NK-92 treated with Interleukin-12 subunit alpha and Interleukin-12 subunit beta, amount 100 ng/mL, for 24 hours (cell line): Measurements from ENCODE around the gene FAM174A.

Experiments
- DNase-seq: peaks from one replicate; lab custom pipeline; 2025; lab: John Stamatoyannopoulos, UW

The FAM174A gene

DNA sequence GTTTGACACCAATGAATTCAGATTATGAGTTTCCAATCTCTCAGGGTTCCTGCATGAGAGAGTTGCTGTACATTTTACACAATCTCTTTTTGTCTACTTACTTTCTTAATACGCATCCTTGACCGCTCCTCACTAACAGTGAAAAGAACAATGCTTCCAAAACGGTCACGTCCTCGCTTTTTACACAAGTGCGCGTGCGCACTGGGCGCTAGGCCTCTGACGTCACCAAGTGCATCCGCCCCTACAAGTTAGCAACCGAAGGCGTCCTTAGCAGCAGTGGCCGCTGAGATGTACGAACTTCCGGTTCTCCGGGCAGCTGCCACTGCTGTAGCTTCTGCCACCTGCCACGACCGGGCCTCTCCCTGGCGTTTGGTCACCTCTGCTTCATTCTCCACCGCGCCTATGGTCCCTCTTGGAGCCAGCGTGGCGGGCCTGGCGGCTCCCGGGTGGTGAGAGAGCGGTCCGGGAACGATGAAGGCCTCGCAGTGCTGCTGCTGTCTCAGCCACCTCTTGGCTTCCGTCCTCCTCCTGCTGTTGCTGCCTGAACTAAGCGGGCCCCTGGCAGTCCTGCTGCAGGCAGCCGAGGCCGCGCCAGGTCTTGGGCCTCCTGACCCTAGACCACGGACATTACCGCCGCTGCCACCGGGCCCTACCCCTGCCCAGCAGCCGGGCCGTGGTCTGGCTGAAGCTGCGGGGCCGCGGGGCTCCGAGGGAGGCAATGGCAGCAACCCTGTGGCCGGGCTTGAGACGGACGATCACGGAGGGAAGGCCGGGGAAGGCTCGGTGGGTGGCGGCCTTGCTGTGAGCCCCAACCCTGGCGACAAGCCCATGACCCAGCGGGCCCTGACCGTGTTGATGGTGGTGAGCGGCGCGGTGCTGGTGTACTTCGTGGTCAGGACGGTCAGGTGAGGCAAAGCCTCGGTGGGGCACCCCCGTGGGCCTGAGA is at the start of gene FAM174A:
FAM174A (plus strand) TSS at position 315 of the 946 bp plus-strand sequence; CDS start at position 472, 157 bp downstream.
- peak; percentile 87 for DNase-seq

DNA sequence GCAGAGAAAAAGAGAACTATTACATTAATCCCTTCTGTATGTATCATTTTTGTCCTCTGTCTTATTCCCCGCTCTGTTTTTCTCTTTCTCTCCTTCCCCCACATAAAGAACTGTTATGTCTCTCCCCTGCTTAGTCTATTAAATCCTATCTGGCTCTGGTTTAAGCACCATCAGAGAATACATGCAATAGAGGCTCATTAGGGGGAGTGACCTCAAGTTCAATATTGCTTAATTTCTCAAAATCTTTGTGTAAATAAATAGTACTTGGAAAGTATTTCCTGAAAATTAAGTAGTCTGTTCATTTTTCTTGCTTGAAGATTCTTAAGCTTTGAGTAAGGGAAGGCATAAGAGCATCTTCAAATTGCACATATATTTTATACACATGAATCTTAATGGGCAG is 41.2 kb upstream of the FAM174A start:
- DNase-seq: no peak

DNA sequence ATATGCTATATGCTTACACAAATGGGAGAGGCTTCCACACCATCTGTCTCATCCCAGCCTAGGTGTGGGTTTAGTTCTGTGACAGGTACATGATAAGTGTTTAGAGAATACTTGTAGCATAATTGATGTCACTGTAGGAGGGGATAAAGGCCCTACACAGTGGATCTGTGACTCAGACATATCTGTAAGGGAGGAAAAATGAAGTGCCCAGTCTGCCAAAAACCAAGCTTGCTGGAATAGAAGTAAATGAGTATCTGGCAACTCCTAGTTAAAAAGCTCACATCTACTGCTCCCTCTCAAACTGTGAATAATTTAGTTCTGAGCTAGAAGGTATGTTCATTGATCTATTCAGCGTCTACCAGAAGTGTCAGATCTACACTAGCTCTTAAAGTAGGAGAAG is 38.9 kb upstream of the FAM174A start:
- DNase-seq: no peak

DNA sequence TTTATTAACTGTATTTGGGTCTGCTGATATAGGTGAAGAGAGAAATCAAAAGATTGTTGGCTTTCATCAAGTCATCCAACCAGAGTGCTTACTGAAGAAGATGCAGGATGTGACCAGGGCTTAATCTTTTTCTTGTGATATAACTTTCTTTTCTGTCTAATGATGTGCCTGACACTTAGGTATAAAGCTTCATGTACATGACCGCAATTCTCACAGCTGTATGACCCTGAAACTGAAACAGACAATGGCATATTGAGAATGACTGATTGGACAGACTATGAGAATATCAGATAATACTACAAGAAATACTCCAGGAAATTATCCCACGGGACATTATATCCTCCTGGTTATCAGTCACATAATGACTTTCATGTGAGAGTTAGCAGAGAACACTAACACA is 32.5 kb upstream of the FAM174A start:
- DNase-seq: no peak

DNA sequence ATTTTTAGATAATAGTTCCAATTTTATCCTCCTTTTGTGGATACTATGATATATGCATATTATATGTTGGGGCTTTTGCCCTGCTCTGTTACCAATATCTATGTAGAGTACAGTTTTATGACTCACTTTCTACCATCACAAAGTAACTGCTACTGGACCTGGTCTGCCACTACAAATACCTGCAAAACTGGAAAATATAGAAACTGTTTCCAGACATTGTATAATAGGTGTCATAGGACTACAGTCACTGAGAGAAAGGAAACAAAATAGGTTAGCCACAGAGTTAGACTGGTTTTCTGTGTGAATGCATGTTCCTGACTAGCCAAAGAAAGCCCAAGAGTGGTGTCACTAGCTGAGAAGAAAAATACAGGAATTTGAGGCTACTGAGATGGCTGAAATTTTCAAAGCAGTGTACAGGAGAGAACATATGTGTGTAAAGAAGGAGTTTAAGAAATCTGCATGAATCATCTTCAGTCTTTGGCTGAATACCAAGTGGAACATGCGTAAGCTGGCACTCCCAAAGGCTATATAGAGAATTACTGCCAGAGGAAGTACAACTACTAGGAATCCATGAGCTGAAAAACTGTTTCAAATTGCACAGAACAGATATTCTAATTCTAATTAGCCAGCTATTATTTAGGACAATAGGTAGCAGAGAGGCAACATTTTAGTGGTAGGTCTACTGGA is 29.0 kb upstream of the FAM174A start:
- no peak for DNase-seq

DNA sequence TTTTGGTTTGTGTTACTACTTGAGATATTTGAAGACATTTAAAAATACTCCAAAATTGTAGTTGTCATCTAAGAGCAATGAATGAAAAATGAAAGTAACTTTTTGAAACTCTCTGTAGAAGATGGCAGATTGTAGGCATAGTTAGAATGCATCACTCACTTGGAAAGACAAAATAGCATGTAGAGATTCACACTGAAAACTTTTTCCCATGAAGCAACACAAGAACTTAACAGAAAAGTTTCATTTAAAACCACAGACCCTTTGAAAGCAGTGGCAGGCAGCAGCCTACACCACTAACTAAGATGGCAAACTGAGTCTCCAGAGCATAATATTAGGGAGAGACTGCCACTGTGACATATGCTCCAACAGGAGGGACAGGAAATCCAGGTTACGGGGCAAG is 18.9 kb upstream of the FAM174A start:
- no peak for DNase-seq

DNA sequence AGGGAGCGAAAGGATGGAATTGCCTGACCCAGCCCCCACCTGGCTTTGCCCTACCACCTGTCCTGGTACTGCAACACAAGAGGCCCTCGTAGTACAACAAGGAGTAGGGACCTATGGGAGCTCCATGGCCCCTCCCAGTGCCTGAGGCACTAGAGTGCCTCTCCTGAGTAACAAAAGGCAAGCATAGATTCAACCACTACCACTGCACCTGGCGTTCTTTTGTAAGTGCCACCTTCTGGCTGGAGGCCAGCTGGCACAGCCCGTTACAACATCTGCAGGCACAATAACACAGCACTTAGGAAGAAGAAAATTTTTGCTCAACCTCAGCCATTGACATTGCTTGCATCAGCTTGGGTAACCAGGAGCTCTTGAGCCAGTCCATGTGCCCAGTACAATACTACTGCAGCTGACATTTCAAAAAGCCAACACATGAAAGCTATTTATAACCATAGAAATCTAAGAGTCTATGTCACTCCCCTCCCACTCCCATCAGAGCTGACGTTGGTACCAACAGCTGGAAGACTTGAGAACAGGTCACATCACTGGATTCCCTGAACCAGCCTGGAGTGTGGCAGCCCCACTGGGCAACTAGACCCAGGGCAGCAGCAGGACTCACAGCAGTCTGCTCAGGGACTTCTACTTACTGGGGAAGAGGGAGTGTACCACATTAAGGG is 17.7 kb upstream of the FAM174A start:
- no peak for DNase-seq

DNA sequence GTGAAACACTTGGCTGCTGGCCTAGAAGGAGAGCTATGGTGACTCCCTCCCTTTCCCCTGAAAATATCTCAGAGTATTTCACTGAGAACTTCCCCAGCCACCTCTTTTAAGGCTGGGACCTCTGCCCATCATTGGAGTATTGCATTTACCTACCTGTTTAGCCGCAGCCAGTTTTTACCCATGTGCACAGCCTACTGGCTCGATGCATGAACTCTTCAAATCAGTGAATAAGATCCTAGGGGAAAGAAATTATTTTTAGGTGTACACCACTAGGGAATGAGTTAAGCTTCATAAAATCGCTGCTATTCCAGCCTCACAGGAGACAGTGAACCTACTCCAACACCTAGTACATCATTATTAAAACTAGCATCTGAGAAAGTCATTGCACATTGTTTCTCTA is 16.8 kb upstream of the FAM174A start:
- no peak for DNase-seq

DNA sequence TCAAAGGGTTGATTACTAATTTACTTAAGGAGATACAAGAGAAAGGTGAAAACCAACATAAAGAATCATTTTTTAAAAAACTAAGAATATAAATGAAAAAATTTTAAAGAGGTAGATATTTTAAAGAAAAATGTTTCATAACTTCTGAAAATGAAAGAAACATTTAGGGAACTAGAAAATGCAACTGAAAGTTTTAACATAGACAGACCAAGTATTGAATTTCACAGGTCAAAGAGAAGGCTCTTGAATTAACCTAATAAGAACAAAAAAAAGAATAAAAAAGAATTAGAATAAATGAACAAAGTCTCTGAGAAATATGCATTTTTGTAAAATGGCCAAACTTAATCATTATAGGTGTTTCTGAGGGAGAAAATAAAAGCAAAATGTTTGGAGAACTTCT is 16.1 kb upstream of the FAM174A start:
- no peak for DNase-seq

DNA sequence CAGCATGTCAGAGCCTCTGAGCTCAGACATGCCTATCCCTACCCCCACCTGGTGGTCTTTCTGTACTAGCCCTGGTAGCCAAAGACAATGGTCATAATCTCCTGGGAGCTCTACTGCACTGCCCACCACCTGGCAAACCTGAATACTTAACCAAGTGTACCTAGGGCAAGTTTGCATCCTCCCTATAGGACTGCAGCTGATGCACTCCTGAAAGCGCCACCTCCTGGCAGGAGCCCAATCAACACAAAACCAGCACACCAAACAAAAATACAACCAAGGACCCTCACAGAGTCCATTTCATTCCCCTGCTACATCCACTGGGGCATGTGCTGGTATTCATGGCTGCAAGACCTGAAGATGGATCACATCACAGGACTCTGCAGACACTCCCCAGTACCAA is 14.8 kb upstream of the FAM174A start:
- DNase-seq: no peak

DNA sequence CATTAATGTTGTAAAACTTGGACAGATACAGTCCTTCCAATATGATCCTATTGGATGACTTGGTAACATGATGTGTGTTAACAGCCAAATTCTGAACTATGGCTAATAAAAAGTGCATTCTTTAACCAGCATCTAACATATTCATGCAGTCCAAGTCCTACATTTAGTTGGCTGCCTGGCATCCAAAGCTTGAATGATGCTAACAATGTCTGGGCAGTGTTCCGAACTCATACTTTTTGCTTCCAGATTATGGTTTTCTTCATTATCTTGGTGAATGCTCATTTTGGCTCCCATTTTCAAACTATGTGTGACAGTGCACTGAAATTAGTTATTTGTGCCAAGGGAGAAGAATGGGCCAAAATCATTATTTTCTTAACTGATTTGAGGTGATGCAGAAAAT is 2.8 kb downstream of the FAM174A start:
- no peak for DNase-seq

DNA sequence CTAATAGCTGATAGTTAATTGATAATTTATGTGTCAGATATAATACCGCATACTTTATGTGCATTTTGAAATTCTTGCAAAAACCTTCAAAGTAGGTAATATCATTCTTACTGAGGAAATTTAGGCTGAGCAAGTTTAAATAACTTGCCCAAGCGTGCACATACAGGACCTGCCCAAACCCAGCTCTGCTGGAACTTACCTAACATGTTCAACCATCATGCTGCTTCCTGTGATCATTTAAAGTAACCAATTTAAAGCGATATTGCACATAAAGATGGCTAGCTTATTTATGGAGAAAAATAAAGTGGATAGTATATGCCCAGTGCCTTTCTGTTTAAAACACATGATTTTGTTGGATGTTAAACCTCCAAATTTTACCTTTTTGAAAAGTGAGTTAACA is 4.3 kb downstream of the FAM174A start:
- DNase-seq: no peak

DNA sequence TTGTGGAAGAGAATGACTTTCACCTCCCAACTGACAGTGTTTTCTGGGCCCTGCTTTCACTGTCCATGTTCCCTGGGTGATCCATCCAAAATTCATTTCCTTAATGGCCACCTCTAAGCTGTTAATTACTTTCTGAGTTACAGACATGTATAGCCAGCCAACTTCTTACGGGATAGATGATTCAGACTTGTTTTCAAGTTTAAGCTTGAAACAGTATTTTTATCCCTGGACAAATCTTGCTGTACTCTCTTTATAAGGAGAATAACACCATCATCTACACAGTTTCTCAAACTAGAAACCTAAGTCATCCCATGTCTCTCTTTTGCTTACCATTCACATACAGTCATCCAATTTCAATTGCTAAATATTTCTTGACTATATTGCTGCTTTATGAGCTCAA is 6.9 kb downstream of the FAM174A start:
- no peak for DNase-seq

DNA sequence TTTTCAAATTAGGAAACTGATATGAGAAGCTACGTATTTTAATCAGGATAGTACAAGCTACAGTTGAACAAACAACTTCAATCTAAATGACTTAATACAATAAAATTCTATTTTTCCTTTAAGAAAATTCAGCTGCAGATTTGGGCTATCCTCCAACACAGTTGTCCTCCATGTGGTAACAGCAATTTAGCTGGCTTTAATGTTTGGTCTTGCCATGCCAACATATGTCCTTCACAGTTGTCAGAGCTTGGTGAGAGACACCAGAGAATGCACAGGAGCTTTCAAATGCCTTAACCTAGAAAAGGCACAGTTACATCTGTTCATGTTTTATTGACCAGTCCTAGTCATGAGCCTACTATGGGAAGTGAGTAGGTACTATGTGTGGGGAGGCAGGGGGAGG is 10.8 kb downstream of the FAM174A start:
- DNase-seq: no peak

DNA sequence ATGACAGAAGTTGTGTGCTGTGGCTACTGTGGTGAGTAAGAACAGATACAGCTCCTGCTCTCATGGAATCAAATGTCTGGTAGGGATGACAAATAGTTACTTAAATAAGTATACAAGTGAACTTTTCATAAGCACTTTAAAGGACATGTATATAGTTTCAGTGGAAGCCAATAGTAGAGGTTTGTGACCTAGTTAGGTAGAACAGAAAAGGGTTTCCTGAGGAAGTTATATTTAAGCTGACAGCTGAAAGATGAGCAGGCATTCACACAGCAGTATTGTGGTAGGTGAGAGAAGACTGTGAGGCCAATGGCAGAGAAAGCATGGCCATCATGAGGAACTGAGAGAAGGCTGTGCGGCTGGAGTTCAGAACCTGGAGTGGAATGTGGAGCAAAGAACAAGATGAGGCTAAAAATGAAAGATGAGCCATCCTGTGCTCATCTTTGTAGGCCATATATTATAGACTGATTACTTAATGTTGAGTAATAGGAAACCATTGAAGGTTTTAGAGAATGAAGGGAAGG is 15.4 kb downstream of the FAM174A start:
- DNase-seq: no peak

DNA sequence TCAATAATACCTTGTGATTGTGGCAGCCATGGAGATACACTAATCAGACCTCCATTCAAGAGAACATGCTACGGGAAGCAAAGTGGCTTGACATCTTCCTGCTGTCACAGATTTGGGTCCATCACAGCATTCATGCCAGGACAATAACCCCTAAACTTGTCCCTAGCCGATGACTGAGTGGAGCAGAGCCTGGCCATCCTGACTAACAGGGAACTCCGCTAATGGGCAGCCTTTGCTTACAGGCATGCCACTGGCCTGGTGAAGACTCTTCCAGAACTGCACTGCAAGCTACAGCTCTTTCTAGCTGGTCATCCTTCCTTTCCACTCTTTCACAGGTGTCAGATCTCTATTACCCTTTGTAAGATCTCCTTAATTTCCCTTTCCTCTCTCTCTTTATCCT is 16.0 kb downstream of the FAM174A start:
- DNase-seq: no peak

DNA sequence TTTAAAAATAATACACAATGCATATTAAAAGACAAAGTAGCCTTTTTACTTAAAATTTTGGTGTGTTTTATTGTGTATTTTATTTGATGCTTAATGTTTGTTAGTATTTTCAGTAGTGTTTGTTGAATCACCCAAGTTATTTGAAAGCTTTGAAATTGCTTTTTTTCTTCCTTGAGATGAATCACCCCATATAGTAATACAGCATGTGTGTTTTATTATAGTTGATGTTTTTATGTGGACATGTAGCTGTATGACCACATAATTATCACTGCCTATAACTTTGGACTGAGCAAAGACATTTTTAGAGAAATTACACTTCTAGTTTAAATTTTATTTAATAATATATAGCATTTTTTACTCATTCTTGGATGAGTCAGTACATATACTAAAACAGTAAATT is 18.0 kb downstream of the FAM174A start:
- no peak for DNase-seq

DNA sequence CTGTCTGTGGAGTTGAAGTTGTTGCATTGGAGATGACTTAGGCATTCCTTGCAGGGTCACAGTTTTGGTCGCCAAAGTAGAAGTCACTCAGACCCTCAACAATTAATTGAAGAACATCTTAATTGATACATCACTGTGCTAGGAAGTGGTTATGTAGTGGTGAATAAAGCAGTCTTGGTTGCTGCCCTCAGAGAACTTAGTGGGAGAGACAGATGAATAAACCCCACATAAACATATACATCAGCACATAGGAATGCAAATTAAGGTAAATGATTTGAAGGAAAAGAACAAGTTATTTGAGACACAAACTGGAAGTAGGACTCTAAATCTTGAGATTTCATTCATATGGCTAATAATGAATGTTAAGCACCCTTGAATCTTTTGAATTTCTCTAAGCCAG is 25.7 kb downstream of the FAM174A start:
- DNase-seq: no peak

DNA sequence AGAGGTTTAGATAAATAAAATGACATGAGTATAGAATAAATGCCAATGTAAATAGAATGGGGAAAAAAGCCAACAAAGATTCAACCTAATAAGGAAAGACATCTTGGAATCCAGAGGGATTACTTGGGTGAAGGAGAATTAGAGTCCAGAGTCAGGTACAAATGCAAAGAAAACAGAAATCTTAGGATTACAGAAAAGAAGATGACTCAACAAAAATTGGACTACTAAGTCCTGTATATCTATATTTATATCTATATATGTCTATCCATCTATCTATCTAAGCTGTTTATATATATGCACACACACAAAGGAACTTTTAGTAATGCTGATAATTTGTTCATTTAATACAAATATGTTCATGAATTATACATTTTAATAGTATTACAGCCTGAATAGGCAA is 27.6 kb downstream of the FAM174A start:
- DNase-seq: no peak

DNA sequence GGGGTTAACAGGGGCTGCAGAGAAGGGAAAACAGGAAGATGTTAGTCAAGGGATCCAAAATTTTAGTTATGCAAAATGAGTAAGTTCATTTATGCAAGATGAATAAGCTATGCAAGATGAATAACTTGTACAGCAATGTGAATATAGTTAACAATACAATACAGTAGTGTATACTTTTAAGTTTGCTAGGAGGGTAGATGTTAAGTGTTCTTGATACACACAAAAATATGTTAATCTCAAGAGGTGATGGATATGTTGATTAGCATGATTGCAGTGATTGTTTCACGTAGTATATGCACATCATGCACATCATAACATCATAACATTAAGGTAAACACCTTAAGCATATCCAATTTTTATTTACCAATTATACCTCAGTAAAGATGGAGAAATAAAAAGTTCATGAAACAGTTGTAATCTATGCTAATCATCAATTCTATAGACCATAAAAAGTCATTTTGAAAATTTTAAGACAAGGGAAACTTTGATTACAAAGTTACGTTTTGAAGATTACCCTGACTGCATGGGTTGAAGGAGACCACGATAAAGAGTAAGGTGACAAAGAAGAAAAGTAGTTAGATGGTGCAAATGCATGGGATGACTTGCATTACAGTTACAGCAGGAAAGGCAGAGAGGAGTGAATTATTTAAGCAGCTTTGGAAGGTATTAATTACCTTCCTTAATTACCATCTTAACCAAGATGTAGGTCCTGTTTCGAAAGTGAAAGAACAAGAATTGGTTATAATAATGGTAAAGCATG is 31.4 kb downstream of the FAM174A start:
- no peak for DNase-seq

DNA sequence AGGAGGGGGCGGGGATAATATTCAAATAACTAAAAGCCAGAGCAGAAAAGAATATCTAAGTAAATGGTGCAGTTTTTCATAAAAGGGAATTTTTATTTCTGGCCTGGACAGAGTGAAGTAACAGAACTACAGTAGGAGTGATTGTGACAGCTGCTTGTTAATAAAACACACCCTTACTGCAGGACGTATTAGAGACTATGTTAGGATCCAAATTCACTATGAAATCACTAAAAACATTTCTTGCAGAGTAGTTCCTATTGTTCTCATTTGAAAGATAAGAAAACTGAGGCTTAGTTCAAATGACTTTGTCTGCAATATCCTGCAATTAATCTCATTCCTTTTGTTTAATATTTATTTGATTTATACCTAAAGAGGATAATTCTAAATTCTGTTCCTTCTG is 39.5 kb downstream of the FAM174A start:
- no peak for DNase-seq

DNA sequence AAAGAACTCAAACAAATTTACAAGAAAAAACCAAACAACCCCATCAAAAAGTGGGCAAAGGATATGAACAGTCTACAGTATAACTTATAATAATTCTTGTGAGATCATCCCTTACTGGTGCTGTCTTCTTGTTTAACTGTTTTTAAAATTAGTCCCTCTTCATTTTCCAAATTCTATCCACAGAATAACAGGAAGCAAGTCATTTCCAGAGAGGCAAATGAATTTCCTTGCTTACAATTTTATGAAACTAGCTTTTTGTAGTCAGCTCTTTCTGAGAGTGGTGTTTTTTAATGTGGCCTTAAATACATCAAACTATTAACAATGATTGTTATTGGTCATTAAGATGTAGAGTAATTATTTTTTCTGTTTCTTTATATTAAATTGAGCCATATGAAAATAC is 40.6 kb downstream of the FAM174A start:
- DNase-seq: no peak
